HG03521 (cell line): ENCODE data around the gene CWC15.
A peak's percentile ranks its signal among the peaks of the same experiment; 100 is the strongest.
"Not testable (repeated sequence)": the region's sequence is repeated elsewhere in the genome, so short reads cannot be mapped to it uniquely, and the experiment has no call there.

Experiments used
- ATAC-seq: cut with Tn5 transposase; IDR thresholded peaks from one replicate; pipeline ENCODE4 v1.9.1; 2021; ENCODE audit warnings: mild to moderate bottlenecking, moderate library complexity; ENCODE audit not compliant: unreplicated experiment

Gene CWC15

GRCh38 chr11:94956963-94957362 is 16.4 kb downstream of the CWC15 start:
- no peak for ATAC-seq

GRCh38 chr11:94954753-94955152 is 18.6 kb downstream of the CWC15 start:
- ATAC-seq = no peak

GRCh38 chr11:94948070-94948617 is 25.2 kb downstream of the CWC15 start:
- ATAC-seq = no peak

- ATAC-seq = no peak
Observed at GRCh38 chr11:94946812-94947211, 26.5 kb downstream of the CWC15 start.

GRCh38 chr11:94941131-94941530 is 32.2 kb downstream of the CWC15 start:
- no peak for ATAC-seq

GRCh38 chr11:94939346-94939745 is 34.0 kb downstream of the CWC15 start:
- no peak for ATAC-seq

GRCh38 chr11:94938095-94939055 is 35.0 kb downstream of the CWC15 start:
- ATAC-seq = no peak

GRCh38 chr11:94934846-94935245 is 38.5 kb downstream of the CWC15 start:
- ATAC-seq = no peak

GRCh38 chr11:94934362-94934761 is 39.0 kb downstream of the CWC15 start:
- ATAC-seq = no peak

GRCh38 chr11:94933223-94934130 is 39.9 kb downstream of the CWC15 start:
- ATAC-seq = no peak

GRCh38 chr11:94932503-94932902 is 40.9 kb downstream of the CWC15 start:
- ATAC-seq = no peak

- ATAC-seq = not testable (repeated sequence)
Observed at GRCh38 chr11:94932072-94932471, 41.3 kb downstream of the CWC15 start.

- ATAC-seq = no peak
Observed at GRCh38 chr11:94928117-94928990, 45.0 kb downstream of the CWC15 start.

- no peak for ATAC-seq
Observed at GRCh38 chr11:94926698-94927237, 46.6 kb downstream of the CWC15 start.

- ATAC-seq = no peak
Observed at GRCh38 chr11:94926271-94926625, 47.1 kb downstream of the CWC15 start.

- peak; percentile 65 for ATAC-seq
Observed at GRCh38 chr11:94925422-94926270, 47.7 kb downstream of the CWC15 start.

GRCh38 chr11:94924612-94925011 is 48.7 kb downstream of the CWC15 start:
- ATAC-seq = no peak

- no peak for ATAC-seq
Observed at GRCh38 chr11:94924171-94924572, 49.2 kb downstream of the CWC15 start.

GRCh38 chr11:94923004-94923334 is 50.4 kb downstream of the CWC15 start:
- no peak for ATAC-seq
